ENCODE data around the gene IQGAP2.

The IQGAP2 gene

DNA sequence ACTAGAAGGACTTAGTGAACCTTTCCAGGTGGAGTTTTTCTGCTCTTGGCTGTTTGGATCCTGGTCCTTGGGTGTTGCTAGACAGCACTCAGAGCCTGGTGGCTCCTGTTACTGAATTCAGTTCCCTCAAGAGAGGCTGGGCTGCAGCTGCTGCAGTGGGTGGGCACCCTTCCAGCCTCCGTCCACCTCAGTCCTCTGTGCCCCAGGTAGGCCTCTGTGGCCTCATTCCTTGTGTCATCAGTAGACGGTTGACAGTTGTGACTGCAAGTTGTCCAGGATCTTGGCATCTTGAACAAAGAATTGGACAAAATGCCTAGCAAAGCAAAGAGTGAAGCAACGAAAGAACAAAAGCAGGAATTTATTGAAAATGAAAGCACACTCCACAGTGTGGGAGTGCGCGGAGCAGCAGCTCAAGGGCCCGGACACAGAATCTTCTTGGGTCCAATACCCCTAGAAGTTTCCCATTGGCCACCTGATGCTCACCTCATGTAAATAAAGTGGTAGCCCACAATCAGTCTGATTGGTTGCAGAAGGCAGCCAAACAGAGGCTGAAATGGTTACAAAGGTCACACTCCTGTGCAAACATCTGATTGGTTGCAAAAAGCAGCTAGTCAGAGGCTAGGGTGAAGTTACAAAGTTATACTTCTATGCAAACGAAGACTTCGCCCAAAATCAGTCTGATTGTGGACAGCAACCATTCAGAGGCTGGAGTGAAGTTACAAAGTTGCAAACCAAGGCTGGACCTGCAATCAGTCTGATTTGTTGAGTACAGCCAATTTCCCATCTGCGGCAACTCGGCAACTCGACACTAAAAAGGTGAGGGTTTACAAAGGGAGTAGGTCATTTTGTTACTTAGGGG is 352.9 kb downstream of the IQGAP2 start:
- ChIA-PET POLR2A (no interaction called here), CTCF (interaction anchor here (0.6 to 1.2 kb wide), 4 partner anchors 18 to 26 kb away, joined by 3 read pairs; no protein-coding TSS in a partner anchor)

DNA sequence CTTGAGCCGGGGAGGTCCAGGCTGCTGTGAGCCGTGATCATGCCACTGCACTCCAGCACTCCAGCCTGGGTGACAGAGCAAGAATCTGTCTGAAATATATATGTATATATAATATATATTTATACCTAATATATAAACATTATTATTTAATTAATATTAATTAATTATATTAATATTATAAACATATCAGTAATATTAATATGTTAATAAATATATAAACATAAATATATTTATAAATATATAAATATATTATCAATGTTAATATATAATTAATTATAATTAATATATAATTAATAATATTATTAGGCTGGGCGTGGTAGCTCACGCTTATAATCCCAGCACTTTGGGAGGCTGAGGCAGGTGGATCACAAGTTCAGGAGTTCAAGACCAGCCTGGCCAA is 354.0 kb downstream of the IQGAP2 start:
- CTCF ChIA-PET = interaction anchor here (1.2 kb wide), 1 partner anchor 17 kb away, joined by 3 read pairs; no protein-coding TSS in a partner anchor
- no peak for TF ChIP-seq ZNF384 (IDR thresholded peaks at IDR 0.05)
- TF ChIP-seq BHLHE40 (IDR thresholded peaks at IDR 0.05; ENCODE audit: borderline replicate concordance) = no peak
- no peak for TF ChIP-seq TARDBP (IDR thresholded peaks at IDR 0.05)
- TF ChIP-seq CTBP1 (IDR thresholded peaks at IDR 0.05; ENCODE audit: borderline replicate concordance) = no peak
- TF ChIP-seq, protein P1, sequence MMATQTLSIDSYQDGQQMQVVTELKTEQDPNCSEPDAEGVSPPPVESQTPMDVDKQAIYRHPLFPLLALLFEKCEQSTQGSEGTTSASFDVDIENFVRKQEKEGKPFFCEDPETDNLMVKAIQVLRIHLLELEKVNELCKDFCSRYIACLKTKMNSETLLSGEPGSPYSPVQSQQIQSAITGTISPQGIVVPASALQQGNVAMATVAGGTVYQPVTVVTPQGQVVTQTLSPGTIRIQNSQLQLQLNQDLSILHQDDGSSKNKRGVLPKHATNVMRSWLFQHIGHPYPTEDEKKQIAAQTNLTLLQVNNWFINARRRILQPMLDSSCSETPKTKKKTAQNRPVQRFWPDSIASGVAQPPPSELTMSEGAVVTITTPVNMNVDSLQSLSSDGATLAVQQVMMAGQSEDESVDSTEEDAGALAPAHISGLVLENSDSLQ (IDR thresholded peaks at IDR 0.05) = no peak
- TF ChIP-seq L3MBTL2 (conservative IDR thresholded peaks at IDR 0.05) = no peak
- TF ChIP-seq ELF4 (IDR thresholded peaks at IDR 0.05) = no peak
- no peak for TF ChIP-seq NFRKB (IDR thresholded peaks at IDR 0.05)
- no peak for TF ChIP-seq FOXK2 (IDR thresholded peaks at IDR 0.05)
- TF ChIP-seq FOXM1 (IDR thresholded peaks at IDR 0.05; ENCODE audit: borderline replicate concordance) = no peak
- no peak for TF ChIP-seq ARNT (IDR thresholded peaks at IDR 0.05)
- TF ChIP-seq LEF1 (IDR thresholded peaks at IDR 0.05; ENCODE audit: borderline replicate concordance) = no peak
- no peak for TF ChIP-seq FOXA1 (IDR thresholded peaks at IDR 0.05)
- TF ChIP-seq SUZ12 (IDR thresholded peaks at IDR 0.05) = no peak
- no peak for TF ChIP-seq SP1 (IDR thresholded peaks at IDR 0.05)
- TF ChIP-seq HDGF (IDR thresholded peaks at IDR 0.05; ENCODE audit: borderline replicate concordance) = no peak
- POLR2A ChIA-PET = no interaction called here
- no peak for DNase-seq (ENCODE audit: extremely low spot score)

More for the DNA sequence above, 352.9 kb downstream of the IQGAP2 start:
- no peak for TF ChIP-seq ELF4 (IDR thresholded peaks at IDR 0.05)
- TF ChIP-seq BHLHE40 (IDR thresholded peaks at IDR 0.05; ENCODE audit: borderline replicate concordance) = no peak
- no peak for DNase-seq (ENCODE audit: extremely low spot score)
